Ishikawa (cell line): Measurements from ENCODE around the gene ELF5.

Experiments used
- CREB1 ChIP-seq: IDR thresholded peaks from 2 replicates; pipeline ENCODE4 v1.6.1; 2012; ENCODE audit warnings: low read depth
- EGR1 ChIP-seq: IDR thresholded peaks from 2 replicates; pipeline ENCODE4 v1.6.1; 2012
- EP300 ChIP-seq: IDR thresholded peaks from 2 replicates; pipeline ENCODE4 v1.6.1; 2012; ENCODE audit warnings: borderline replicate concordance
- FOXM1 ChIP-seq: IDR thresholded peaks from 2 replicates; pipeline ENCODE4 v1.6.1; 2012; ENCODE audit warnings: low read depth, borderline replicate concordance
- RAD21 ChIP-seq: IDR thresholded peaks from 2 replicates; pipeline ENCODE4 v1.6.1; 2012; ENCODE audit warnings: low read depth
- TAF1 ChIP-seq: IDR thresholded peaks from 2 replicates; pipeline ENCODE4 v1.6.1; 2012; ENCODE audit warnings: low read depth, mild to moderate bottlenecking
- TCF12 ChIP-seq: IDR thresholded peaks from 2 replicates; pipeline ENCODE4 v1.6.1; 2012; ENCODE audit warnings: low read depth
- YY1 ChIP-seq: IDR thresholded peaks from 2 replicates; pipeline ENCODE4 v1.6.1; 2012; ENCODE audit warnings: low read depth
- ZBTB7A ChIP-seq: IDR thresholded peaks from 2 replicates; pipeline ENCODE4 v1.6.1; 2012; ENCODE audit warnings: low read depth
- TF ChIP-seq, protein P1 (sequence below): IDR thresholded peaks from 2 replicates; pipeline ENCODE4 v1.6.1; 2012
- TF ChIP-seq, protein P2 (sequence below): IDR thresholded peaks from 2 replicates; pipeline ENCODE4 v1.6.1; 2012; ENCODE audit warnings: low read depth, mild to moderate bottlenecking
- TF ChIP-seq, protein P3 (sequence below): IDR thresholded peaks from 2 replicates; pipeline ENCODE4 v1.6.1; 2012

DNA sequence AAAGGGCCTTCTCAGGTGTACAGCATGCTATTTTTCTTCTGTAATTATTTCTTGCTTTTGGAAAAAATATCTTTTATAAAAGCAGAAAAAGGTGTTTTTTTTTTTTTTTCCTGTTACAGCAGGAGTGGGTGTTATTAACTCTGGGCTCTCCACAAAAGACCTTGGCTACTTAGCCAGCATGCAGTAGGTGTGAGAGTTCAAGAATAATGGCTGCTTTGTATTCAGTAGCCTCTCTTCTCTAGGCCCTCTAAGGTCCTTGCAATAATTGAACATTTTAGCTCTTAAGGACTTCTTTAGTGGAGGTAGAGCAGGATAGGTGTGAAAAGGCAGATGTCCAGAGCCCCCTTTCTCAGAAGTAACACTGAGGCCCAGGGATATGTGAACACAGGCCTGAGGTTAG, 3.4 kb downstream of the ELF5 start:
- TF ChIP-seq, protein P1, sequence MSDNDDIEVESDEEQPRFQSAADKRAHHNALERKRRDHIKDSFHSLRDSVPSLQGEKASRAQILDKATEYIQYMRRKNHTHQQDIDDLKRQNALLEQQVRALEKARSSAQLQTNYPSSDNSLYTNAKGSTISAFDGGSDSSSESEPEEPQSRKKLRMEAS = no peak
- TF ChIP-seq EP300 = no peak
- TF ChIP-seq, protein P2, sequence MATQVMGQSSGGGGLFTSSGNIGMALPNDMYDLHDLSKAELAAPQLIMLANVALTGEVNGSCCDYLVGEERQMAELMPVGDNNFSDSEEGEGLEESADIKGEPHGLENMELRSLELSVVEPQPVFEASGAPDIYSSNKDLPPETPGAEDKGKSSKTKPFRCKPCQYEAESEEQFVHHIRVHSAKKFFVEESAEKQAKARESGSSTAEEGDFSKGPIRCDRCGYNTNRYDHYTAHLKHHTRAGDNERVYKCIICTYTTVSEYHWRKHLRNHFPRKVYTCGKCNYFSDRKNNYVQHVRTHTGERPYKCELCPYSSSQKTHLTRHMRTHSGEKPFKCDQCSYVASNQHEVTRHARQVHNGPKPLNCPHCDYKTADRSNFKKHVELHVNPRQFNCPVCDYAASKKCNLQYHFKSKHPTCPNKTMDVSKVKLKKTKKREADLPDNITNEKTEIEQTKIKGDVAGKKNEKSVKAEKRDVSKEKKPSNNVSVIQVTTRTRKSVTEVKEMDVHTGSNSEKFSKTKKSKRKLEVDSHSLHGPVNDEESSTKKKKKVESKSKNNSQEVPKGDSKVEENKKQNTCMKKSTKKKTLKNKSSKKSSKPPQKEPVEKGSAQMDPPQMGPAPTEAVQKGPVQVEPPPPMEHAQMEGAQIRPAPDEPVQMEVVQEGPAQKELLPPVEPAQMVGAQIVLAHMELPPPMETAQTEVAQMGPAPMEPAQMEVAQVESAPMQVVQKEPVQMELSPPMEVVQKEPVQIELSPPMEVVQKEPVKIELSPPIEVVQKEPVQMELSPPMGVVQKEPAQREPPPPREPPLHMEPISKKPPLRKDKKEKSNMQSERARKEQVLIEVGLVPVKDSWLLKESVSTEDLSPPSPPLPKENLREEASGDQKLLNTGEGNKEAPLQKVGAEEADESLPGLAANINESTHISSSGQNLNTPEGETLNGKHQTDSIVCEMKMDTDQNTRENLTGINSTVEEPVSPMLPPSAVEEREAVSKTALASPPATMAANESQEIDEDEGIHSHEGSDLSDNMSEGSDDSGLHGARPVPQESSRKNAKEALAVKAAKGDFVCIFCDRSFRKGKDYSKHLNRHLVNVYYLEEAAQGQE = no peak
- TF ChIP-seq CREB1 = no peak
- no peak for TF ChIP-seq EGR1
- no peak for TF ChIP-seq YY1
- no peak for TF ChIP-seq TCF12
- TF ChIP-seq RAD21 = no peak
- TF ChIP-seq, protein P3, sequence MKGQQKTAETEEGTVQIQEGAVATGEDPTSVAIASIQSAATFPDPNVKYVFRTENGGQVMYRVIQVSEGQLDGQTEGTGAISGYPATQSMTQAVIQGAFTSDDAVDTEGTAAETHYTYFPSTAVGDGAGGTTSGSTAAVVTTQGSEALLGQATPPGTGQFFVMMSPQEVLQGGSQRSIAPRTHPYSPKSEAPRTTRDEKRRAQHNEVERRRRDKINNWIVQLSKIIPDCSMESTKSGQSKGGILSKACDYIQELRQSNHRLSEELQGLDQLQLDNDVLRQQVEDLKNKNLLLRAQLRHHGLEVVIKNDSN = no peak
- no peak for TF ChIP-seq TAF1
- TF ChIP-seq ZBTB7A = no peak
- no peak for TF ChIP-seq FOXM1
